Fibroblast of skin of right biceps (primary cell): ENCODE measurements around the gene ORM2.
"Not testable (repeated sequence)": the region's sequence is repeated elsewhere in the genome, so short reads cannot be mapped to it uniquely, and the experiment has no call there.

ENCODE experiments used
- DNase-seq: peaks from one replicate; pipeline ENCODE4 v3.0.0-alpha.2; 2013

ORM2 gene

GRCh38 chr9:114315723-114316363 lies 13.8 kb upstream of the ORM2 start:
- no peak for DNase-seq

GRCh38 chr9:114316605-114317230 lies 13.0 kb upstream of the ORM2 start:
- no peak for DNase-seq

GRCh38 chr9:114317665-114318357 lies 11.9 kb upstream of the ORM2 start:
- DNase-seq: peak; percentile 83

GRCh38 chr9:114318416-114318815 lies 11.3 kb upstream of the ORM2 start:
- DNase-seq: no peak

- no peak for DNase-seq
These were observed 10.5 kb upstream of the ORM2 start for GRCh38 chr9:114319147-114319546.

GRCh38 chr9:114320710-114321109 lies 9.0 kb upstream of the ORM2 start:
- peak; percentile 67 for DNase-seq

- peak; percentile 75 for DNase-seq
These were observed 7.9 kb upstream of the ORM2 start for GRCh38 chr9:114321759-114322158.

- DNase-seq: peak; percentile 40
These were observed 7.4 kb upstream of the ORM2 start for GRCh38 chr9:114322160-114322818.

GRCh38 chr9:114322831-114323531 lies 6.7 kb upstream of the ORM2 start, which contains the start of gene ORM1:
Gene ORM1, plus strand, starts transcription at chr9:114323098. Its CDS starts 36 bp downstream, at chr9:114323134.
- DNase-seq: not testable (repeated sequence)

GRCh38 chr9:114323849-114324248 lies 5.8 kb upstream of the ORM2 start:
- not testable (repeated sequence) for DNase-seq

- no peak for DNase-seq
These were observed 5.2 kb upstream of the ORM2 start for GRCh38 chr9:114324492-114324891.

GRCh38 chr9:114324965-114325364 lies 4.7 kb upstream of the ORM2 start:
- not testable (repeated sequence) for DNase-seq

- DNase-seq: not testable (repeated sequence)
These were observed 3.9 kb upstream of the ORM2 start for GRCh38 chr9:114325684-114326254.

GRCh38 chr9:114327749-114328148 lies 1.9 kb upstream of the ORM2 start:
- DNase-seq: no peak

GRCh38 chr9:114328357-114328820 lies 1.3 kb upstream of the ORM2 start:
- DNase-seq: not testable (repeated sequence)

GRCh38 chr9:114328937-114329624 lies 588 bp upstream of the ORM2 start:
- not testable (repeated sequence) for DNase-seq

- DNase-seq: no peak
These were observed 967 bp downstream of the ORM2 start for GRCh38 chr9:114330636-114331035.

GRCh38 chr9:114331229-114332195 lies 1.8 kb downstream of the ORM2 start:
- not testable (repeated sequence) for DNase-seq

GRCh38 chr9:114332474-114333040 lies 2.9 kb downstream of the ORM2 start:
- DNase-seq: not testable (repeated sequence)

- DNase-seq: not testable (repeated sequence)
These were observed 4.0 kb downstream of the ORM2 start for GRCh38 chr9:114333718-114334117.
